Measurements from ENCODE around the gene TGFBR1. TPM values are rescaled to one million over a fixed set of nuclear protein-coding genes. Genes with fewer than 3 reads are reported as not detected.

Gene TGFBR1
- polyA plus RNA-seq, 1 of the 3 experiments (the other 2 are of a cell fraction), result 15.3 TPM

GRCh38 chr9:99129091-99129490, 24.2 kb downstream of the TGFBR1 start (continued):
- TF ChIP-seq MEF2A (IDR thresholded peaks at IDR 0.05; ENCODE audit: borderline replicate concordance, low read depth) (no peak), FOSL2 (IDR thresholded peaks at IDR 0.05; ENCODE audit: borderline replicate concordance, low read depth) (no peak), NRF1 (IDR thresholded peaks at IDR 0.05; ENCODE audit: low read depth, low read length) (no peak), PBX3 (IDR thresholded peaks at IDR 0.05) (no peak), EZH2phosphoT487 (IDR thresholded peaks at IDR 0.05; ENCODE audit: borderline replicate concordance, low read depth) (no peak), RAD21 (IDR thresholded peaks at IDR 0.05; ENCODE audit: low read length) (no peak)

- Histone ChIP-seq H4K20me1 (ENCODE audit: insufficient read depth) (peaks cover 21% of the 10 kb centered on the region), H2AFZ (ENCODE audit: low read depth) (no peak overlapping the region), H3K36me3 (replicated peaks in 1 of 2; ENCODE audit: control insufficient read depth in 1 of 2, insufficient read depth in 2 of 2, low read length in 1 of 2) (peaks cover 2 to 20% of the 10 kb centered on the region in 2 experiments), H3K27me3 (ENCODE audit: insufficient read depth) (no peaks in the 10 kb centered on the region), H3F3A (replicated peaks; ENCODE audit: insufficient read depth) (peaks cover 11% of the 10 kb centered on the region), H3K9me3 (no peaks in the 10 kb centered on the region), H3K4me3 (ENCODE audit: low read depth in 2 of 2, low read length in 1 of 2) (no peak overlapping the region), H3K79me2 (ENCODE audit: insufficient read depth) (peaks cover 79% of the 10 kb centered on the region), H3K4me2 (no peak overlapping the region), H3K9me2 (no peaks in the 10 kb centered on the region), H3K9ac (no peak overlapping the region), H3K4me1 (ENCODE audit: control insufficient read depth in 1 of 2, insufficient read depth in 2 of 2, low read depth in 1 of 2, low read length in 1 of 2) (peaks cover 0 to 13% of the 10 kb centered on the region in 2 experiments; a peak in 3 of 4 replicates), H3K27ac (ENCODE audit: low read depth in 2 of 2, low read length in 1 of 2) (no peak overlapping the region)
- DNase-seq, result no peak
- CTCF ChIA-PET, result interaction anchor here (0.7 to 1.9 kb wide), 3 partner anchors 11 to 1168 kb away, joined by 3 to 7 read pairs (median 3); no protein-coding TSS in a partner anchor
- POLR2A ChIA-PET, result no interaction called here
- WGBS (ENCODE audit: low lambda C conversion rate), result 90% methylated on average over 3 of the region's 3 CpGs
- TF ChIP-seq EZH2phosphoT487 (IDR thresholded peaks at IDR 0.05; ENCODE audit: borderline replicate concordance, low read depth), result no peak
- TF ChIP-seq TCF12 (IDR thresholded peaks at IDR 0.05), result no peak
- no peak for TF ChIP-seq PBX3 (IDR thresholded peaks at IDR 0.05)
- TF ChIP-seq POLR2AphosphoS5 (IDR thresholded peaks at IDR 0.05; ENCODE audit: low read depth, low read length), result no peak
- TF ChIP-seq ZBTB33 (IDR thresholded peaks at IDR 0.05; ENCODE audit: borderline replicate concordance, low read depth), result no peak
- TF ChIP-seq MXI1 (IDR thresholded peaks at IDR 0.05; ENCODE audit: low read depth, low read length), result no peak
- TF ChIP-seq MAX (IDR thresholded peaks at IDR 0.05; ENCODE audit: low read depth), result no peak
- no peak for TF ChIP-seq FOXJ3 (CRISPR knock-in tag; IDR thresholded peaks at IDR 0.05)
- no peak for TF ChIP-seq USF1 (IDR thresholded peaks at IDR 0.05; ENCODE audit: borderline replicate concordance, low read depth)
- TF ChIP-seq RAD21 (IDR thresholded peaks at IDR 0.05; ENCODE audit: low read length), result no peak
- TF ChIP-seq IRF3 (IDR thresholded peaks at IDR 0.05; ENCODE audit: low read depth, low read length), result no peak
- TF ChIP-seq RXRA (IDR thresholded peaks at IDR 0.05; ENCODE audit: borderline replicate concordance, low read depth), result no peak
- TF ChIP-seq JUND (IDR thresholded peaks at IDR 0.05), result no peak
- TF ChIP-seq GATA2 (CRISPR knock-in tag; IDR thresholded peaks at IDR 0.05), result no peak
Measured at GRCh38 chr9:99130069-99130468, 25.2 kb downstream of the TGFBR1 start.
